Sigmoid colon (tissue), 7 donors: Measurements from ENCODE around the gene POMGNT2. TPM values are rescaled to one million over a fixed set of nuclear protein-coding genes. Genes with fewer than 3 reads are reported as not detected.

ENCODE experiments used
- DNase-seq: peaks from one replicate; pipeline ENCODE4 v3.0.0-alpha.2; 2019
- H3K27ac ChIP-seq, 4 donors: fragments of 200-600 bp; sonication (generic); one replicate each; pipeline ENCODE4 v1.5.1; 2016 to 2019; ENCODE audit warnings: mild to moderate bottlenecking in 1 of 4
- H3K27me3 ChIP-seq, 3 donors: fragments of 200-600 bp; sonication (generic); one replicate each; pipeline ENCODE4 v1.5.1; 2019; ENCODE audit warnings: mild to moderate bottlenecking in 1 of 3
- H3K36me3 ChIP-seq, 4 donors: fragments of 200-600 bp; sonication (generic); one replicate each; pipeline ENCODE4 v1.5.1; 2016 to 2019
- H3K4me1 ChIP-seq, 4 donors: fragments of 200-600 bp; sonication (generic); one replicate each; pipeline ENCODE4 v1.5.1; 2017 to 2019
- H3K4me3 ChIP-seq, 4 donors: fragments of 200-600 bp; sonication (generic); one replicate each; pipeline ENCODE4 v1.5.1; 2017 to 2019; ENCODE audit warnings: mild to moderate bottlenecking in 2 of 4, moderate library complexity in 1 of 4
- H3K9me3 ChIP-seq, 4 donors: fragments of 200-600 bp in 3 of 4; sonication (generic) in 3 of 4; one replicate each; pipeline versions ENCODE4 v1.5.1 to v1.6.1; 2013 to 2019
- CTCF ChIP-seq, 4 experiments: fragments of 450-650 bp in 3 of 4; fragments of 200-600 bp in 1 of 4; IDR thresholded peaks; one replicate each; pipeline ENCODE4 v1.5.1; 2016 to 2019; ENCODE audit warnings: antibody characterized with exemption in 4 of 4, mild to moderate bottlenecking in 3 of 4, moderate library complexity in 2 of 4
- EP300 ChIP-seq, 4 donors: sonication (generic); formaldehyde crosslinking; IDR thresholded peaks; one replicate each; pipeline ENCODE4 v1.6.1; 2017; ENCODE audit warnings: antibody characterized with exemption in 4 of 4
- POLR2A ChIP-seq, 2 donors: fragments of 450-650 bp; IDR thresholded peaks; one replicate each; pipeline ENCODE4 v1.6.1; 2016; ENCODE audit warnings: antibody characterized with exemption in 2 of 2, mild to moderate bottlenecking in 2 of 2, moderate library complexity in 2 of 2
- POLR2AphosphoS5 ChIP-seq, 4 donors: sonication (generic); formaldehyde crosslinking; IDR thresholded peaks; one replicate each; pipeline ENCODE4 v1.6.1; 2017; ENCODE audit warnings: antibody characterized with exemption in 4 of 4
- WGBS, 2 donors: extraction: QIAGEN DNeasy Blood & Tissue Kit; methylation state at CpG; one replicate each; pipeline ENCODE4 v1.1.7; 2013; 5-methylcytosine and 5-hydroxymethylcytosine counted together
- intact Hi-C: fragments of 100-400 bp; cut with DNase I; formaldehyde crosslinking; loops from one replicate; pipeline ENCODE4 v1.15.1; 2023
- polyA plus RNA-seq, 3 donors: library from polyadenylated mRNA; stranded (reverse); fragments of 200-250 nt; gene quantifications; one replicate each; pipeline ENCODE4 v1.2.3, GENCODE V29; 2013
- total RNA-seq, 4 donors: library from RNA; depleted of rRNA; stranded (reverse); fragments of >200 nt; gene quantifications; one replicate each; pipeline ENCODE4 v1.1.0, GENCODE V29; 2016
- donor health status: healthy with polysubstance abuse.
- donor health status: Bipolar disorder and iron deficiency.
- donor health status: healthy.

The POMGNT2 gene
- total and polyA plus RNA-seq, 7 donors: 2.3 to 20.2 (median 15.5) TPM

DNA sequence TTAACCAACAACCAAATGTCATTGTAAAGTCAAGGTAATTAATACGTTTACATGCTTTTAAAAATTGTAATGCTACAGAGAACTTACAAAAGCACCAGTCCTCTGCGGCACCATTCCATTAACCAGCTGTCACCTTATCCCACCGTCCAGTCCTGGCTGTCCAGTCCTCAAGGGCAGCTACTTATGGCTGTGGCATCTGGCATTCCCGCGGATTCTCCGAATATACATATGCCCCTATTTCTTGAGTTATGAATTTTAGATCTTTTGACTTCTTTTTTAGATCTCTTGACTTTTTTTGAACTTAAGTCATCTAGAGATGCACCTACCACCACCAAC is 382 bp upstream of the POMGNT2 start:
- intact Hi-C loops: loop anchor here (1.0 to 5.0 kb wide), 4 partner anchors 46 to 181 kb away; partner anchors contain the start of genes GASK1A and SNRK
- DNase-seq: no peak
- no peaks in the 10 kb centered on the region for H3K9me3 ChIP-seq
- H3K27me3 ChIP-seq: no peaks in the 10 kb centered on the region
- peak overlapping the region in 3 of 4 donors; percentile 71 to 83 (median 73) for H3K27ac ChIP-seq
- H3K36me3 ChIP-seq: no peaks in the 10 kb centered on the region
- no peak for TF ChIP-seq POLR2AphosphoS5 (IDR thresholded peaks at IDR 0.05)
- no peak for TF ChIP-seq EP300 (IDR thresholded peaks at IDR 0.05)
- no peak for TF ChIP-seq CTCF (IDR thresholded peaks at IDR 0.05)
- no peak for TF ChIP-seq POLR2A (IDR thresholded peaks at IDR 0.05)
- 10 to 17% methylated on average over 6 of the region's 6 CpGs for WGBS, 2 donors
- H3K4me1 ChIP-seq: peaks cover 0 to 30% (median 23%) of the 10 kb centered on the region in 4 donors
- H3K4me3 ChIP-seq: peak overlapping the region; percentile 4 to 91 (median 76)

DNA sequence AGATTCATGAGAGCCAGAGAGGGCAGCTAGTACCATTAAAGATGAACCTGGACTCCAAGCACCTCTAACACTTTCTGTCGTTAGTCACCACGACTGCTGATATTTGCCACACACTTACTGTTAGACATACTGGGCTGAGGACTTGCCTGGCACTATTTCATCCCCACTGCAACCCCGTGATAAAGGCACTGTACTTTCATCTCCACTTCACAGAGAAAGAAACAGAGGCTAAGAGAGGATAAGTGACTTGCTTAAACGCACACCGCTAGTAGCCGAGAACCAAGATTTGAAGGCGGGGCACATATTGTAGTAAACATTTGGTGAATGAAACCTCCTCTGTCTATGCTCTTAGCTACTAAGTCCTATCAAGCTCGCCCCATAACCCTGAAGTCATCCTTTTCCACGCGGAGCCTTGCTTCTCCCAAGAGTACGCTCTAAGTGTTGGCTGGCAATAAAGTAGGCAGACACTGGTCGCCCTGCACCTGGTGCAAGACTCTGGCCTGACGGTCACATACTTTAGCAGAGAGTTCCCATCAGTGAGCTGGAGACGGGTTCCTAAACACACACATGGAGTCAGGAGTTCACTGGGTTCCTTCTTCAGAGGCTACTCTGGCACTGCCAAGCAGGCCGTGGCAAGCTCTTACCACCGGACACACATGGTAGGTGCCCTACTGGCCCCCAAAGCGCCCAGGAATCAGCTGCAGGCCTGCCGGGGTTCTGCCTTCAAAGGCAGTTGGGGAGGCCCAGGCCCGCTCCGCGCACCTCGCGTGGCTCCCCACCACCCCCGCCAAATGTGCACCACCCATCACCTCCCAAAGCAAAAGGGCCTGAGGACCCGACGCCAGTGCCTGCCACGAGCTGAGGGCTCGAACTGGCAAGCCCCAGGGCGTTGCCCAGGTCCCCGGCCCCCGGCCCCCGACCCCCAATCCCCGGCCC is 951 bp downstream of the POMGNT2 start:
- intact Hi-C loops: loop anchor here (2.0 to 5.0 kb wide), 4 partner anchors 47 to 182 kb away; partner anchors contain the start of genes GASK1A and SNRK
- Histone ChIP-seq H3K4me3 (peak overlapping the region; percentile 72 to 91 (median 82)), H3K27ac (peak overlapping the region; percentile 66 to 83 (median 72)), H3K27me3 (no peaks in the 10 kb centered on the region), H3K9me3 (no peaks in the 10 kb centered on the region), H3K36me3 (no peaks in the 10 kb centered on the region), H3K4me1 (peaks cover 0 to 30% (median 23%) of the 10 kb centered on the region in 4 donors)
- no peak for TF ChIP-seq POLR2A (IDR thresholded peaks at IDR 0.05)
- 51 to 53% methylated on average over 33 of the region's 33 CpGs for WGBS, 2 donors
- no peak for DNase-seq

DNA sequence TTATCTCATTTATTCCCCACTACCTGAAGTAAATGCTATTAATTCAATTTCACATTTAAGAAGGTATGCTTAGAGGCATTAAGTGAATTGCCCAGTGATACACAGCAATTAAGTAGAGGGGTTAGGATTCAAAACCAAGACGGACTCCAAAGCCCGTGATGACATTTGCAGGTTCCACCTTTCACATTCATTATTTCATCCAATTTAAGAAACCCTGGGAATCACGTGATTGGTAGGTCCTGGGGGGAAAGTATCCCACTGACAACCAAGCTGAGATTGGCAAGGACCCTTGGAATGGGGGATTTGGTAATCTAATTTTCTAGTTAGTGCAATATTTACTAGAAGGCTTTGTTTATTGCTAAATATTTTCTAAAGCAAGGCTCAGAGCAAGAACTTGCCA is 1.8 kb downstream of the POMGNT2 start:
- intact Hi-C loops: loop anchor here (2.0 kb wide), 1 partner anchor 103 kb away; no protein-coding TSS in a partner anchor
- 84 to 95% methylated on average over 3 of the region's 3 CpGs for WGBS, 2 donors

GRCh38 chr3:43102773-43103480 is 3.0 kb downstream of the POMGNT2 start:
- Histone ChIP-seq H3K4me3 (no peak overlapping the region), H3K27ac (peak overlapping the region in 2 of 4 donors; percentile 18 to 30), H3K4me1 (peaks cover 0 to 30% (median 23%) of the 10 kb centered on the region in 4 donors), H3K36me3 (no peaks in the 10 kb centered on the region), H3K9me3 (no peaks in the 10 kb centered on the region), H3K27me3 (no peaks in the 10 kb centered on the region)
- TF ChIP-seq EP300 (IDR thresholded peaks at IDR 0.05) (no peak), POLR2A (IDR thresholded peaks at IDR 0.05) (no peak), POLR2AphosphoS5 (IDR thresholded peaks at IDR 0.05) (no peak), CTCF (IDR thresholded peaks at IDR 0.05) (no peak)
- intact Hi-C loops: no loop called here
- DNase-seq: no peak
- 60 to 76% methylated on average over 2 of the region's 2 CpGs for WGBS, 2 donors

More for the DNA sequence above, 1.8 kb downstream of the POMGNT2 start:
- Histone ChIP-seq H3K27ac (no peak overlapping the region), H3K9me3 (no peaks in the 10 kb centered on the region), H3K27me3 (no peaks in the 10 kb centered on the region), H3K4me1 (peaks cover 0 to 30% (median 23%) of the 10 kb centered on the region in 4 donors), H3K4me3 (no peak overlapping the region), H3K36me3 (no peaks in the 10 kb centered on the region)
- DNase-seq: no peak
- no peak for TF ChIP-seq POLR2AphosphoS5 (IDR thresholded peaks at IDR 0.05)
- no peak for TF ChIP-seq CTCF (IDR thresholded peaks at IDR 0.05)
- TF ChIP-seq EP300 (IDR thresholded peaks at IDR 0.05): no peak
- no peak for TF ChIP-seq POLR2A (IDR thresholded peaks at IDR 0.05)

- DNase-seq: no peak
- WGBS, 2 donors: 93 to 96% methylated on average over 8 of the region's 8 CpGs
- no peaks in the 10 kb centered on the region for H3K9me3 ChIP-seq
- TF ChIP-seq CTCF (IDR thresholded peaks at IDR 0.05) (no peak), POLR2A (IDR thresholded peaks at IDR 0.05) (no peak), EP300 (IDR thresholded peaks at IDR 0.05) (no peak), POLR2AphosphoS5 (IDR thresholded peaks at IDR 0.05) (no peak)
- intact Hi-C loops: no loop called here
- H3K27ac ChIP-seq: no peak overlapping the region
- no peaks in the 10 kb centered on the region for H3K36me3 ChIP-seq
- H3K4me1 ChIP-seq: peaks cover 0 to 25% (median 17%) of the 10 kb centered on the region in 4 donors
- no peak overlapping the region for H3K4me3 ChIP-seq
- no peaks in the 10 kb centered on the region for H3K27me3 ChIP-seq
These were observed 7.1 kb downstream of the POMGNT2 start for GRCh38 chr3:43098761-43099160.
